ENCODE measurements around the gene OR11H1.
"Not testable (repeated sequence)": the region's sequence is repeated elsewhere in the genome, so short reads cannot be mapped to it uniquely, and the experiment has no call there.

Gene OR11H1, protein sequence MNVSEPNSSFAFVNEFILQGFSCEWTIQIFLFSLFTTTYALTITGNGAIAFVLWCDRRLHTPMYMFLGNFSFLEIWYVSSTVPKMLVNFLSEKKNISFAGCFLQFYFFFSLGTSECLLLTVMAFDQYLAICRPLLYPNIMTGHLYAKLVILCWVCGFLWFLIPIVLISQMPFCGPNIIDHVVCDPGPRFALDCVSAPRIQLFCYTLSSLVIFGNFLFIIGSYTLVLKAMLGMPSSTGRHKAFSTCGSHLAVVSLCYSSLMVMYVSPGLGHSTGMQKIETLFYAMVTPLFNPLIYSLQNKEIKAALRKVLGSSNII

DNA sequence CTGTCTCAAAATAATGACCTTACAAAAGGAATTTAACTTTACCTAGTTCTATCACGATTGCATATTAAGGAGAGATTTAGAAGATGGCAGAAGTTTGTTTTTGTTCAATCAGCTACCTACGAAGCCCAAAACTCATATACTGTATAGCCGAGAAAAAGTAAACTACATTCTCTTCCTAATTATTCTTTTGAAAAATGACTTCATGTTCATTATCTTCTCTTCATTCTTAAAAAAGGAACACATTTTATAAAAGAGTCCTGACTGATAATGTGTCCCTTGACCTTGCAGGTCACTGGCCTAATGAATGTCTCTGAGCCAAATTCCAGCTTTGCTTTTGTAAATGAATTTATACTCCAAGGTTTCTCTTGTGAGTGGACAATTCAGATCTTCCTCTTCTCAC lies at the start of gene OR11H1:
TSS of gene OR11H1 (plus strand) at position 301 of the 400 bp plus-strand sequence. CDS start at position 301, 0 bp downstream.
- not testable (repeated sequence) for DNase-seq

DNA sequence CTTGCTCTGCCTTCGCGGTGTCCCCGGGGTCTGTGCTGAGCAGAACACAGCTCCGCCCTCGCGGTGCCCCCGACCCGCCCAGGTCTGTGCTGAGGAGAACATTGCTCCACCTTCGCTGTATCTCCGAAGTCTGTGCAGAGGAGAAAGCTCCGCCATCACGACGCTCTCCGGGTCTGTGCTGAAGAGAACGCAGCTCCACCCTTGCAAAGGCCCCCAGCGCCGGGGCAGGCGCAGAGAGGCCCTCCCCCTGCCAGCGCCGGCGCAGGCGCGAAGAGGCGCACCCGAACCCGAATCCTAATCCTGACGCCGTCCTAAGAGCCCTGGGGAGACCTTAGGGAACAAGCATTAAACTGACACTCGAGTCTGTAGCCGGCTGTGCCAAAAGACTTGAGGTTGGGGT lies 18.0 kb upstream of the OR11H1 start:
- not testable (repeated sequence) for DNase-seq

DNA sequence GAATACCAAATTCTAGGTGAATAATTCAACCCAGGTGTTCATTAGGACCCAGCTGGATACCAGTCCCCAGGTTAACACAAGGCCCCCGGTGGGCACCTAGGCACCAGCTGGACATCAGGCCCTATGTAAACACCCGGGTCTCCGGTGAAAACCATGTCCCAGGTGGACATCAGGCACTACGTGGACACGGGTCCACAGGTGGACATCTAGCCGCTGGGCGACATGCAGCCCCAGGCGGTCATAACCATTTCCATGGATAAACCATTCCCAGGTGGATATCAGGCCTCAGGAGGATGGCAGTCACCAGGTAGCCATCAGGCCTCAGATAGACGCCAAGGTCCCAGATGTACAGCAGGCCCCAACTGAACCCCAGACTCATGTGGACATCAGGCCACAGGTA lies 12.1 kb upstream of the OR11H1 start:
- DNase-seq = not testable (repeated sequence)

DNA sequence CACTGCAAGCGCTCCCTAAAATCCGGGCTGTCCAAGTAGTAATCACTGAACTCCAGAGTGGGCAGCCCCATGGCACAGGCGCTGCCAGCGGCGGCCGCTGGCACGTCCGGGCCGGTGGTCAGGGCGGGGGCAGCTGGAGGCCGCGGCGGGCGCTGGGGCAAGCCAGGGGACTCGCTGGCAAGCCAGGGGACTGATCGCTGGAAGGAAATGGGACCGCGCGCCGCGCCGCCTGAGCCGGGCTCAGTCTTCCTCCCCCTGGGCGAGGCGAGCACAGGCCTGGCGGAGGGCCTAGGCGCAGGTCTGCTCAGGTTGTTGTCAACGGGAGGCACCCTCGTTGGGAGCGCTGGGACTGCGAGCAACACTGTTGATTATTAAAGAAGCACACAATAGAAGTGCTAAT lies 25.8 kb downstream of the OR11H1 start:
- DNase-seq = not testable (repeated sequence)

DNA sequence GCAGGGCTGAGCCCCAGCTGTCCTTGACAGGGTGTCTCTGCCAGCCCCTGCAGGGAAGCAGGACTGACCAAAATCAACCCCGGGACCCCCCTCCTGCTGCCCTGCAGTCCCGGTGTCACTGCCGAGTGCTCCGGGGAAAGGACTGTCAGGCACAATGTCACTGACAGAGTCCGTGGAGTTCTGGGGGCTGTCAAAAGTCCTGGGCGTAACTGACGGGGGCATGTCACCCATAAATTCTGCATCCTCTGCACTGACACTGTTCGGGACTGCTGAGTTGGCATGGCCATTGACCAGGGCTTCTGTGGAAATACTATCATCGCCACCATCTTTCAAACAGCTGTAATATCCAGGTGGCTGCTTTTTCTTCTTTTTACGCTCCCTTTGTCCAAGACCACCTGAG lies 35.5 kb downstream of the OR11H1 start:
- DNase-seq = not testable (repeated sequence)

DNA sequence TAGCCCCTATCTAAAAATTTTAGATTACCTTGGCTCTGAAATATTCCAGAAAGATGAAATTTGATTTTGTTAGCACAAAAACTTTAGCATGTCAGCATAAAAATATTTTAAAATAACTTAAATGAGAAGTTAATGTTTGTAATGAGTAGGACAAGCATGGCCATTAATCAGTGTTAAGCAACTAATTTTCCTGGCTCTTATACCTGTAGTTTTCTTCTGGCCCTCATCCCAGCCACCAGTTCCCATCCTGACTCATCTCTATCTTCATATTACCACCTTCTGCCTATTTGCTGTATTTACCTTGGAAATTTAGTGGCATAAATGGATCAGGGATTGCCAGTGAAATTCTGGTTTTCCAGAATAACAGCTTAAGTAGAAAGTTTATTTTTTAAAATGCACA lies 37.1 kb downstream of the OR11H1 start:
- DNase-seq = not testable (repeated sequence)
